ENCODE data around the gene C2orf81.

The C2orf81 gene

DNA sequence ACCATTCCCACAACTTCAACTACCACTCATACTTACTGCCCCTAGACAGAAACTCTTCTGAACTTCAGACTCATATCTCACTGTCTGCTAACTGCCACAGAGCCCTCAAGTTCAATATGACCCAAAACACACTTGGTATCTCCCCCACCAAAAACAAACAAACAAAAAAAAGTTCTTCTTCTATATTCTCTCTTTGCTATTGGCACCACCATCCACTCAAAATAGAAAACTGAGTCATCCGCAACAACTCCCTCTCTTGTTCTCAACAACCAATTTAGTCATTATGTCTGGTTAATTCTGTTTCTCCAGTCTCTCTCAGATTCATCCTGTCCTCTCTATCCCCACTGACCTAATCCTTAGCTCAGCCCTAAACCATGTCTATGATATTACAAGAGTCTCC, 34.1 kb downstream of the C2orf81 start:
- no peak for DNase-seq

DNA sequence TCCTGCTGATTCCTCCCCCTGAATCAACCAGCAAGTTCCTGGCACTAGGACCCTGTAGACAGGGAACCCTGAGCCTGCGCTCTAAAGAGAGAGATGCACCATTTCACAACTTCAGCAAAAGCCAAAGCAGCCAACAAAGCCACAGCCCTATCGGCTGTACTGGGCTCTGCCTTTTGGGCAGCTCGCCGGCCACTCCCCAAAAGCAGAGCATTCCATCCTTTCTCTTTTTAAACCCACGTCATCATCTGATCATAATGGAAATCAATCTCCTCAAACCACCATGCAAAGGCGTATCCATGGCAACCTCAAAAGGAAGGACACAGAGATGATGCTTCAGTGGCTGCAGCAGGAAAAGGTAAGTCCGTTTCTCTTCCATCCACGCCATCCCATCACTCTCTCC, 36.0 kb downstream of the C2orf81 start:
- DNase-seq = no peak

DNA sequence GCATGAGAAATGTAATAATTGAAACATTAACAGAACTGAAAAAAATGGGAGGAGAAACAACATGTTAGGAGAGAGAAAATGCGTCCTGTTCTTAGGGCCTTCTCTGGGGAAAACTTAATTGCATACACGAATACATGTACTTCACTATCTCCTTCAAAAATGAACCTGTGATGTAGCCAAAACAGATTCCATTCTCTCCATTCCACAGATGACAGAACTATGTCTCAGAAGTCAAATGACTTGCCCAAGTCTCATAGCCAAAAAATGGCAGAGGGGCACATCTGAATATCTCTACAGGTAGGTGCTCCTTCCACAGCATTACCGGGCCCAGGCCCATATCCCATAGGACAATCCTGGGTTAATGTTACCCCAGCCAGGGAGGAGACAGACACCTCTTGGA, 37.4 kb downstream of the C2orf81 start:
- no peak for DNase-seq

DNA sequence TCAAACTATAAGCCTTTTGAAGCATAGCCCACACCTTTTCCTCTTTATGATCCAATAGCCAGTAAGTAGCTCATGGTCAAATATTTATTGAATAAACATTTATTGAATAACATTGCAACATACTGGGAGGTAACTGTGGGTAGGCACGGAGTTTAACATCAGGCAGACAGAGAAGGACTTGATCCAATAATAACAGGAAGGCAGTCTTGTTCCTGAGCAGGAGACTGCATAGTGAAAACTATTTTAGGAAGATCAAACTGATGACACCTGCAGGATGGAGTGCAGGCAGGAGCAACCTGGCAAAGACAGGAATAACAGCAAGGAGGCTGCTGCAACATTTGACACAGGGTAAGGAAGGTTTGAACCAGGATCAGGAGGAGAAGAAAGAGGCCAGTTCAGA, 38.2 kb downstream of the C2orf81 start:
- DNase-seq = no peak

DNA sequence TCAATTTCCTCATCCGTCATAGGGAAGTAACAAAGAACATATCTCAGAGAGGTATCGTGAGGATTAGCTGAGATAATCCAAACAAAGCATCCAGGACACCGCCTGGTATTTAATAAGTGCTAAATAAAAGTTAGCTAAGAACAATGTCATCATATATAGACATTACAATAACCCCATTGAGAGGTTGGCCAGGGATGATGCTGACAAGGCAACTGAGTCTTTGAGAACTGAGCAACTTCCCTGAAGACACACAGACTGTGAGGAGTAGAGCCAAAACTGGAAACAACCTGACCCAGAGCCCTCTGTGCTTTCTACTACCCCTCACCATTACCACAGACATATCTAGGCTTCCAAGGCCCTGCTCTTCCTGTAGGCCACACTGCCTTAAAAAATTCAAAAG, 39.7 kb downstream of the C2orf81 start:
- DNase-seq = no peak

DNA sequence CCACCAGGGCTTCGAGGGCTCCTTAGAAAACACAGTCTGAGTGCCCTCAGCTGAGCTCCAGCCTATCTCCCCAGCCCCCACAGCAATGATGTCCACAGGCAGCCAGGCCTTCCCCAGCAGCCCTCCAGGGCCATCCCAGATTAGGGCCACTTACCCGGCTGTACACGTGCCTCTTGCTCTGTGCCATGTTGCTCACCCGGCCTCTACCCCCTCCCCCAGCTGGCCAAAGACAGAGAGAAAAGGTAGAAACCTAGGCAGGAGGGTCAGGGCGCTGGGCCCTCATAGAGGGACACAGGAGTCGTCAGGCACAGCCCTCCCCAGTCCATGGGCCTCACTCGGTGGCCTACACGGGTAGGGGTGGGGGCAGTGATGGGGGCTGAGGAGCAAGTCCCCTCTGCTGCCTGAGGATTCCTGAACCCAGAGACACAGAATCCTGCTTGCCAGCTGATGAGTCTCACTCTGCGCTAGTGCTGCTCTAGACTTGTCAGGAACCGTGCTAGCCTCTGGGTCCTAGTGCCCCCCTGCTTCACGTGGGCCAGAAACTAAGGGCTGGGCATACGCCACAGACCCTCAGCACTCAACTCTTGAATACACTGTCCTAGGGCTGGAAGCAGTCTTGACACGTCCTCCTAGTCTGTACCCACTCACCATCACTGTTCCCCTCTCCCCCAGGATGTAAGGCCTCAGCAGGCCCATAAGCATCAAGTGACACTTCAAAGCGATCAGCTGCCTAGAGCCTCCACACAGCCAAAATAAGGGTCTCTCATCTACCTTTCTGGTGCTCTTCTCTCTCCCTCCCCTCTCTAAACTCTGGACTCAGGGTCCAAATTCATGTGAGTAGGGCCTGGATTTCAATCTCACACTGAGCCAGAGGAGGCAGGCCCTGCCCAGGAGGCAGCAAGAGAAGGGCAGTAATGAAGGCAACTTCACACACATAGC, 41.3 kb downstream of the C2orf81 start, which contains the start of gene DCTN1:
Gene DCTN1, minus strand, starts transcription at position 461 of the 939 bp plus-strand sequence. Its CDS starts 274 bp downstream, at position 187.
- DNase-seq = no peak

DNA sequence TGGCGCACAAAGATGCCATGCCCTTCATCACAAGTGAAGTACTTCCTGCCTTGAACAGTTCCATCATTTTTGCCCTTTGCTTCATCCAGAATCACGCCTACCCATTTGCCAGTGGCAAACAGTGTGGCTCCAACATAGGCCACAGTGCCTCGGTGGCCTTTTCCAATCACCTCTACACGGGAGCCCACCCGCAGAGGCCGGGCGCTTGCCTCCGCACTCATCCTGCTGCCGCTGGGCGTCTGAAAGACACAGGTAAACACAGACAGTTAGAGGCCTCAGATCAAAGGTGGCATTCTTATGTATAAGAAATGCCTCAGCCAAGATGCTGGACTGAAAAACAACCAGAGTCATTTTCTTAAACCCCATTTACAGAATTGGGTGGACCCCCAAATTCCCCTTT, 43.4 kb downstream of the C2orf81 start:
- no peak for DNase-seq

DNA sequence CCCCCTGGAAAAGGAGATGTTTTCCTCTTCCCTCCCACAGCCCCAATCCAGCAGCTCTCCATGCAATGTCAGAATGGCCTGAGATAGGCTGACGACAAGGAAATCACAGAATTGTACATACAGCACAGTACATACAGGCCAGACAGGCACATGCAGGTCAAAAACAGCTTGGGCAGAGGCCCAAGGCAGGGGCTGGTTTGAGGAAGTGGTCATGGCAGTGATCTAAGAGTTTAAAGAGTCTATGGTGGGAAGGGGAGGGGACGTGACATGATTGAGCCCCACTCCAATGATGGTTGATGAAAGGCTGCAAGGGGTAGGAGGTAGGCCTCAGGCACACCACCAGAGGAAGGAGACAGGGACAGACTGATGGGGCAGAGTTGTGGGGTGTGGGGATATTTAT, 45.6 kb downstream of the C2orf81 start:
- no peak for DNase-seq

DNA sequence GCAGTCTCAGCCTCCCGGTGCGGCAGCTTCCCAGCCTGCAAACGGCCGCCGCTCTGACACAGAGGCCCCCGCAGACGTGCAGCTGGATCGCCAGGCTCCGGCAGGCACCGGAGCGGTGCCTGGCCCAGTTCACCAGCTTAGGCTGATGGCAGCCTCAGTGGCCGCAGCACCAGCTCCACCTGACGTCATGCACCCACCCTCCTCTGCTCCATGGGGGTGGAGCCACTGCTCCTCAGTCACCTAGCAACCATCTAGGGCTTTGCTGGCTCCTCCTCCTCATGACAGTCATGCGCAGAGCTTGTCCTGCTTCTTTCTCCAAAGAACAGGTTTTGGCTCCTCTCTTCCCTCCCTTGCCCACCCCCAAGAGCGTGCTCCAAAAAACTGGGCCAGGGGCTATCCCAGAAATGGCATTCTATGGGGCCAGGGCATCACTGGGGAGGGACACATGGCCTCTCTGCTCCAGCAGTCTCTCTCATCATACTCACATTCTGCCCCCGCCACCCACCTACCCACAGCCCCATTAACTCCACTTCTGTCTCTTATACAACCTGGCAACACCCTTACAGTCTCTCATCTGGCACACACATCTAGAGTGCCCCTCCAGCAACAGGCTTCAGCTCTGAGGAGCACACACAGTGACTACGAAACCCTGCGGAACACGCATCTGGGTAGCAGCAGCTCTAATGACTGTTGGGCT, 46.8 kb downstream of the C2orf81 start:
- no peak for DNase-seq

DNA sequence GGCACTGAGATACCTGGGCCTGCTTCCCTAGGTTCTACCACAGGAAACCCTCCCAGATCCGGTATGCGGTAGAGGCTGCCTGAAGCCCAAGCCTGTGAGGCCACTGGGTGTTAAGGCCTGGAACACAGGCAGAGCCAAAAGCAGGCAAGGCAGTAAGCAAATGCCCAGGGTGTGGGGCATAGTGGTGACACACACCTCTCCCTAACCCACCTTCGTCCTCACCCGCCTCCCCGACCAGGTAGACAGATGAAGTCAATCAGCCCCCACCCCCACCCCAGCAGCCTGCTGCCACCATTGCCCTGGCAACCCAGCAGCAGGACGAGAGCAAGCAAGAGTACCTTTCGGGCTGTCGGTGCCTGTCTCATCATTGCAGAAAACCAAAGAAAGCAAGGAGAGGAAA, 47.4 kb downstream of the C2orf81 start:
- DNase-seq = no peak

DNA sequence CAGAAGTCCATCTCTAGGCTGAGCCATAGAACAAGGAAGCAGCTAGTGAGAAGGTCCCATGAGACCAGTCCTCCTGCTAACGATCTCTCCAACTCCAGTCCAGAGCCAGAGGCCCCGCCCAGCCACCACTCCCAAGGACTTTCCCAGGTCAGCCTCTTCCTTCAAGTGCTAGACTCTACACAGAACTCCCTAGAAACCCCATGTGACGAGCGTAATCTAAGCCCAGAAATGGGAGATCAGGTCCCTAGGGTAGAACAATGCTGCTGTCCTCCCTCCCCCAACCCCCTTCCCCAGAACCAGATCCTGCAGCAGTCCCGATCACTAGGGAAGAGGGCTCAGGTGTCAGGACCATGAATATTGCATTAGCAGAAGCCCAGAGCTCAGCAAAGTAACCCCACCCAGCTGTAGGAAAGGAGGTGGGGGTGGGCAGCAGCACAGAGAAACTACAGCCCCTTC, 48.2 kb downstream of the C2orf81 start:
- DNase-seq = no peak

DNA sequence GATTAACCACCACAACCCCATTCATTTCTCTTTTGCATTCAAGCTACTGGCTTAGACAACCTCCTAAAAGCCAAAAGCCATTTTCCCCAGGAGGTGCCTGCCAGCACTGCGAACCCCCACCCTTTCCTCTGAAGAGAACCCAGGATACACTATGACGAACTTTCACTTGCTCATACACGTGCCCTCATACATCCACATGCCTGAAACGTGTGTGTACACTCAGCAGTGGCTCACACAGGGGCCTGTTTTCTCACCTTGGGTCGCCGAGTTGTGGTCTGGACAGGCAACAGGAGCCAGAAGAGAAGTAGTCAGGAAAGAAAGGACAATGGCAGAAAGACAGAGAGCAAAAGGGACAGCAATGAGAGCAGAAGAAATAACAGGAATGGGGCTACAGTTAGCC, 48.7 kb downstream of the C2orf81 start:
- no peak for DNase-seq

DNA sequence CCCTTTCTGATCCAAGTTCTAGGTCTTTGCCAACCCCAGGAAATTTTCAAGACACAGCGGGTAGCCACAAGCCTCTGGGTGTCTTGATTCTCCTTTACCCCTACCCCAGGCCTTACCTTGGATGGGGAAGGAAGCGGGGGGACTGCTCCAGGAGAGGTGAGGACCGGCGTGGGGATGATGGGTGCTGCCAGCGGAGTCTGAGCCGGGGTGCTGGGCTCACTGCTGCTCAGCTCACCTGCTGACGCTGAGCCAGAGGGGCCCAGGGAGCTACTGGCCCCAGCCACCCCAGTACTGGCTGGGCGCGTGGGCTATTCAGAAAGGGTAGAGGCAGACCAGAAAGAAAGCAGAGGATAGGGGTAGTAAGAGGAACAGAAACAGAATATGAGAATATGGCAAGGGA, 50.0 kb downstream of the C2orf81 start:
- DNase-seq = no peak

DNA sequence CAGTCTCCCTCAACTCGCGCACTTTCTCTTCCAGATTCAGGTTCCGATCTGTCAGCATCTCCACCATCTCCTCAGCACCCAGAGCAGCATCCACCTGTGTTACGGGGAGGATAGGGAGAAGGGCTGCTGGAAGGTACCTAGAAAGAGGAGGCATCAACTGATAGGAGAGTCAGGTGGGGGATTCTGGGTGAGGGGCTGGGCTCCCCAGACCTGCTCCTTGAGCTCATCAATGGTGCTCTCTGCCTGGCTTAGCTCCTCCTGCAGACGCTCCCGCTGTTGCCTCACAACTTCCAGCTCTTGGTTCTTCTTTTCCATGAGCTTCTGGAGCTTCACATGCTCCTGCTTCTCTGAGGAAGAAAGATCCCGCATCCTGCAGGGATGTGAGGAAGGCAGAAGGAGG, 51.4 kb downstream of the C2orf81 start:
- DNase-seq = no peak

DNA sequence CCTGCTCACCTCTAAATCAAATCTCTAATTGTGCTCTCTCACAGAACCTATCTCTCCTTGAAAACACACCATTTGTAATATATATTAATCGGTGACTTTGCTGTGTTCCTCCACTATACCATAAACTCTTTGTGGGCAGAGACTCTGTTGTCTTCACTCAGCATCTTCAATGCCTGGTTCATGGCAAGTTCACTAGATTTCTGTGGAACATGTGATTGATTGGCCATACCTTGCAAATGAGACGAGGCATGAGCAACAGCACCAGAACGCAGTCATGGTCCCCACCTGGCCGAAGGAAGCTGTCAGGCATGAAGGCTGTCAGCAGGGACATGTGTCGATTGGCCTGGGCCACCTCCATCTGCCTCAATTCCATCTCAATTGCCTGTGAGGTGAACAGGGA, 52.9 kb downstream of the C2orf81 start:
- DNase-seq = no peak

DNA sequence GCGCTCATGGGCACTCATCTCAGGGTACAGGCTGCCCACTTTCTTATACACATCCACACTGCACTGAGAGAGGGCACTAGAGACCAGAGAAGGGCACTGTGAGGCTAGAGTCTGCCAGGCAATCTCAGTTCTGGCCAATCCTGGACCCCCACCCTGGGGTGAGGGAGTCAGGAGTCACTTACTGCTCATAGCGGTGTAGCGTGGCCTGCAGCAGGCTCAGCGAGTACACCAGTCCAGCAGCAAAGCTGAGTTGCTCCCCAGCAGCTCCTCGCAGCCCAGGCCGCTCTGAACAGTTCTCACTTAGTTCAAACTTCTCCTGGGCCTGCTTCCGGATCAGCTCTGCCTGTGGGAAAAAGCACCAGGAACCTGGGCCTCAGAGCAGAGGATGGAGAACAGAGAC, 53.6 kb downstream of the C2orf81 start:
- DNase-seq = no peak

DNA sequence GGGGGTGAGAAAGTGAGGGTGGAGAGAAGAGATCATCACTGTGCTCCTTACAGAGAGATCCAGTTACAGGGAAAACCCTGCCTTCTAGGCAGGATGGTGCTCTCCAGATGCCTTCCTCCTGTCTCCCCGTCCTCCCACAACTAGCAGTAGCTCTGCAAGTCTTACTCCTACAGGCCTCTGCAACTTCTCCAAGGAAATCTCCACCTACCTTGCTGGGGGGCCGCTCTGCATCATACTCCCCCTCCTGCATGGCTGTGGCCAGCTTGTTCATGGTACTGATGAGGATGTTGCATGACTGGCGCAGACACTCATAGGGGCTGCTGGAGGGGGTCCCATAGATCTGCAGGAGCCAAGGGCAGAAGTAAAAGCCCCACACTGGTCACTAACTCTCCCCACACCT, 55.4 kb downstream of the C2orf81 start:
- DNase-seq = no peak

DNA sequence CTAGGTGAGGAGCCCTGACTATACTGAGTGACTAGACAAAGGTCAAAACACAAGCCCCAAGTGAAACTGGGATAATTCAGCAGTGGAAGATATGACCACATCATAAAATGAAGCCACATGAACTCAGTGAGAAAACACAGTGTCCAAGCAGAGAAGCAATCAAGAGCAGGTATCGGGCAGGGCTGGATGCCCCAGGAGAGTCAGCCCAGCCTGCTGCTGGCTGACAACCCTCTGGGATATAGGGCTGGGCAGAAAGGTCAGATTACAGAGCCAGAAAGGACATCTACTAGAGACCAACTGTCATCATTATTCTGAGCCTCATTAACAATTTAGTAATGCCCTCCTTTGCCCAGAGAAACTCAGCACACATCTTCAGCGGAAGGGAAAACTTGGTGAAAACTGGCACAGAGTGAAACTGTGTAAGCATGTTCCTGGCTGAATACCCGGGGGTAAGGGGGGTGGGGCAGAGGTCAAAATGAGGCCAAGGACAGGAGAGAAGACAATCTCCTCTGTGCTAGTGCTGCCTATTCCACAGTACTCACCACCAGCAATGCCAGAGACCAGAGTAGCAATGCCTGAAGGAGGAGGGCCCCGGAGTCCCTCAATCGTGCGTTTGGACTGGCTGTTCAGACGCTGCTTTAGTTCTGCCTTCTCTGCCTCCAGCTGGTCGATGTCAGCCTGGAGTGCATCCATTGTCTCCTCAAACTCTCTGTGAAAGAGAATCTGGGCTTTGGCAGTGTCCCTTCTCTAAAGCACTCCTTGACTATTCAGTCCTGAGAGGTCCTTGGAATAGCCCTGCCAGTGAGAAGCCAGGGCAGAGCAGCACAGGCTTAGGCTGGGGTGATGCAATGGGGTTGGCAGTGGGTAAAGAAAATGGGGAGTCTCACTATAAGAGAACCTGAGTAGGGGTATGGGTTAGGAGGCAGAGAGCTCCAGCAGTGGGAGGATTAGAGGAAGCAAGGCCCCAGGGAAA, 56.6 kb downstream of the C2orf81 start:
- DNase-seq = no peak
